H9 (cell line): ENCODE measurements around the gene PDGFRB. TPM values are rescaled to one million over a fixed set of nuclear protein-coding genes. Genes with fewer than 3 reads are reported as not detected.

Experiments used
- DNase-seq: peaks from one replicate; pipeline ENCODE4 v3.0.0-alpha.2; 2017
- H2AFZ ChIP-seq: one replicate; pipeline ENCODE4 v1.6.1; 2013; ENCODE audit warnings: mild to moderate bottlenecking, low read length, control low read depth, moderate library complexity
- H2AK5ac ChIP-seq: 2 replicates; pipeline ENCODE4 v1.6.1; 2013; ENCODE audit warnings: low read length, control low read depth, mixed read lengths; ENCODE audit not compliant: insufficient read length
- H2BK120ac ChIP-seq: one replicate; pipeline ENCODE4 v1.6.1; 2013; ENCODE audit warnings: low read depth, mild to moderate bottlenecking, low read length, control low read depth, inconsistent platforms; ENCODE audit not compliant: poor library complexity, severe bottlenecking
- H2BK12ac ChIP-seq: 2 replicates; pipeline ENCODE4 v1.6.1; 2013; ENCODE audit warnings: low read length, control low read depth, mixed read lengths, low read depth; ENCODE audit not compliant: insufficient read length
- H2BK15ac ChIP-seq: 2 replicates; pipeline ENCODE4 v1.6.1; 2013; ENCODE audit warnings: low read depth, low read length, control low read depth
- H2BK20ac ChIP-seq: one replicate; pipeline ENCODE4 v1.6.1; 2013; ENCODE audit warnings: low read depth, mild to moderate bottlenecking, low read length, control low read depth, inconsistent platforms; ENCODE audit not compliant: poor library complexity, severe bottlenecking
- H2BK5ac ChIP-seq: 2 replicates; pipeline ENCODE4 v1.6.1; 2013; ENCODE audit warnings: low read length, control low read depth, mixed read lengths; ENCODE audit not compliant: insufficient read length
- H3K14ac ChIP-seq: 2 replicates; pipeline ENCODE4 v1.6.1; 2013; ENCODE audit warnings: low read length, control low read depth; ENCODE audit not compliant: insufficient read depth
- H3K18ac ChIP-seq: 2 replicates; pipeline ENCODE4 v1.6.1; 2013; ENCODE audit warnings: low read depth, mild to moderate bottlenecking, mixed read lengths, low read length, control low read depth; ENCODE audit not compliant: insufficient read length
- H3K23ac ChIP-seq: 2 replicates; pipeline ENCODE4 v1.6.1; 2013; ENCODE audit warnings: low read length, control low read depth, mixed read lengths, low read depth; ENCODE audit not compliant: insufficient read length
- H3K23me2 ChIP-seq: 2 replicates; pipeline ENCODE4 v1.6.1; 2013; ENCODE audit warnings: low read depth, mild to moderate bottlenecking, mixed read lengths, low read length, control low read depth; ENCODE audit not compliant: insufficient read length, poor library complexity, severe bottlenecking
- H3K27ac ChIP-seq: 2 replicates; pipeline ENCODE4 v1.5.1; 2013; ENCODE audit warnings: low read length, control low read depth, mixed read lengths, low read depth; ENCODE audit not compliant: insufficient read length
- H3K27me3 ChIP-seq: 2 replicates; pipeline ENCODE4 v1.6.1; 2013; ENCODE audit warnings: low read length, control low read depth, inconsistent platforms; ENCODE audit not compliant: insufficient read depth
- H3K4ac ChIP-seq: 2 replicates; pipeline ENCODE4 v1.6.1; 2013; ENCODE audit warnings: low read depth, mild to moderate bottlenecking, control low read depth, inconsistent platforms, low read length, moderate library complexity
- H3K4me1 ChIP-seq: 2 replicates; pipeline ENCODE4 v1.6.1; 2013; ENCODE audit warnings: low read length, control low read depth, inconsistent platforms; ENCODE audit not compliant: insufficient read depth
- H3K4me2 ChIP-seq: 2 replicates; pipeline ENCODE4 v1.6.1; 2013; ENCODE audit warnings: low read length, control low read depth, mixed read lengths; ENCODE audit not compliant: insufficient read length, insufficient read depth
- H3K56ac ChIP-seq: 2 replicates; pipeline ENCODE4 v1.6.1; 2013; ENCODE audit warnings: low read depth, mild to moderate bottlenecking, mixed read lengths, low read length, control low read depth; ENCODE audit not compliant: insufficient read length
- H3K79me1 ChIP-seq: 2 replicates; pipeline ENCODE4 v1.6.1; 2013; ENCODE audit warnings: low read depth, mild to moderate bottlenecking, moderate library complexity, low read length, control low read depth, inconsistent platforms; ENCODE audit not compliant: insufficient read depth, poor library complexity, severe bottlenecking
- H3K79me2 ChIP-seq: 2 replicates; pipeline ENCODE4 v1.6.1; 2013; ENCODE audit warnings: low read length, control low read depth, inconsistent platforms; ENCODE audit not compliant: insufficient read depth
- H3K9ac ChIP-seq: 2 replicates; pipeline ENCODE4 v1.6.1; 2013; ENCODE audit warnings: low read length, control low read depth, mixed read lengths; ENCODE audit not compliant: insufficient read length; ENCODE audit errors: extremely low read depth
- H3K9me3 ChIP-seq: one replicate; pipeline ENCODE4 v1.6.1; 2013; ENCODE audit warnings: low read depth, low read length, inconsistent platforms; ENCODE audit not compliant: control insufficient read depth
- H3T11ph ChIP-seq: one replicate; pipeline ENCODE4 v1.6.1; 2013; ENCODE audit warnings: mild to moderate bottlenecking, low read length, control low read depth, inconsistent platforms
- H4K20me1 ChIP-seq: one replicate; pipeline ENCODE4 v1.6.1; 2013; ENCODE audit not compliant: control insufficient read depth, insufficient read length, insufficient read depth
- H4K5ac ChIP-seq: 2 replicates; pipeline ENCODE4 v1.6.1; 2013; ENCODE audit warnings: low read depth, mild to moderate bottlenecking, mixed read lengths, low read length, control low read depth; ENCODE audit not compliant: insufficient read length
- H4K8ac ChIP-seq: replicated peaks from 2 replicates; pipeline ENCODE4 v1.6.1; 2013; ENCODE audit warnings: low read length, control low read depth, mixed read lengths, low read depth; ENCODE audit not compliant: insufficient read length
- H4K91ac ChIP-seq: 2 replicates; pipeline ENCODE4 v1.6.1; 2013; ENCODE audit warnings: low read depth, mild to moderate bottlenecking, moderate library complexity, mixed read lengths, low read length, control low read depth; ENCODE audit not compliant: insufficient read length
- H3K27ac Mint-ChIP-seq, 3 experiments: 2 replicates in 2 of 3; 3 replicates in 1 of 3; pipeline ENCODE4 v1.8.0; 2020 to 2021; ENCODE audit warnings: mixed read lengths in 3 of 3, mild to moderate bottlenecking in 1 of 3, moderate library complexity in 1 of 3
- H3K27me3 Mint-ChIP-seq: 2 replicates; pipeline ENCODE4 v1.8.0; 2021; ENCODE audit warnings: low read depth, mild to moderate bottlenecking, moderate library complexity, mixed read lengths
- H3K36me3 Mint-ChIP-seq, 3 experiments: 2 replicates in 2 of 3; 3 replicates in 1 of 3; pipeline ENCODE4 v1.8.0; 2020 to 2021; ENCODE audit warnings: low read depth in 3 of 3, mixed read lengths in 3 of 3; ENCODE audit not compliant: insufficient read depth in 1 of 3
- H3K4me1 Mint-ChIP-seq, 2 experiments: 2 replicates each; pipeline ENCODE4 v1.8.0; 2020; ENCODE audit warnings: mixed read lengths in 2 of 2
- H3K4me3 Mint-ChIP-seq, 2 experiments: 2 replicates in 1 of 2; 3 replicates in 1 of 2; pipeline ENCODE4 v1.8.0; 2020 to 2021; ENCODE audit warnings: mild to moderate bottlenecking in 2 of 2, mixed read lengths in 2 of 2, moderate library complexity in 1 of 2
- H3K9me3 Mint-ChIP-seq, 2 experiments: 2 replicates in 1 of 2; 3 replicates in 1 of 2; pipeline ENCODE4 v1.8.0; 2020; ENCODE audit warnings: mild to moderate bottlenecking in 2 of 2, mixed read lengths in 2 of 2, moderate library complexity in 1 of 2
- CTCF ChIP-seq: fragments of 200-600 bp; sonication (generic); conservative IDR thresholded peaks from 3 replicates; pipeline ENCODE4 v1.8.0; 2021; ENCODE audit warnings: antibody characterized with exemption, mild to moderate bottlenecking
- WGBS: extraction: QIAGEN DNeasy Blood & Tissue Kit; methylation state at CpG from one replicate; pipeline ENCODE4 v1.1.7; 2013; ENCODE audit warnings: missing lambda C conversion rate, low lambda C conversion rate, mixed read lengths; ENCODE audit not compliant: insufficient read length; ENCODE audit errors: extremely low coverage; 5-methylcytosine and 5-hydroxymethylcytosine counted together
- total RNA-seq: library from RNA; stranded (reverse); gene quantifications from 2 replicates; pipeline ENCODE4 v1.2.1, GENCODE V29; 2021

Gene PDGFRB
- total RNA-seq, 1 experiment from 2014 or later: 2.2 TPM

GRCh38 chr5:150167908-150168307 is 12.3 kb upstream of the PDGFRB start:
- Histone ChIP-seq H3K9ac (no peak overlapping the region), H3K9me3 (no peaks in the 10 kb centered on the region), H3K79me2 (no peaks in the 10 kb centered on the region), H2AFZ (no peak overlapping the region), H4K5ac (no peak overlapping the region), H2BK15ac (no peak overlapping the region), H2BK20ac (no peak overlapping the region), H3K23me2 (no peaks in the 10 kb centered on the region), H2BK5ac (no peak overlapping the region), H3K14ac (no peak overlapping the region), H3K4me1 (no peaks in the 10 kb centered on the region), H3K18ac (no peak overlapping the region), H3K56ac (no peak overlapping the region), H3K4ac (no peak overlapping the region), H2BK12ac (no peak overlapping the region), H3K23ac (no peak overlapping the region), H3K79me1 (no peaks in the 10 kb centered on the region), H2AK5ac (no peak overlapping the region), H4K91ac (no peak overlapping the region), H3K27me3 (peaks cover 63% of the 10 kb centered on the region), H2BK120ac (no peak overlapping the region), H3T11ph (no peak overlapping the region), H3K27ac (no peak overlapping the region), H4K8ac (no peak overlapping the region), H3K4me2 (no peak overlapping the region), H4K20me1 (no peaks in the 10 kb centered on the region)
- Mint-ChIP-seq H3K4me1 (peaks cover 13 to 20% of the 10 kb centered on the region in 2 experiments), H3K27me3 (peaks cover 99% of the 10 kb centered on the region), H3K27ac (no peak overlapping the region), H3K4me3 (no peak overlapping the region), H3K36me3 (no peaks in the 10 kb centered on the region), H3K9me3 (peaks cover 3 to 6% of the 10 kb centered on the region in 2 experiments; a peak in 2 of 5 replicates)
- no CpG with 5 or more reads among the region's 14 CpGs for WGBS
- DNase-seq: peak; percentile 54
- TF ChIP-seq CTCF: peak; percentile 67
